ENCODE results near the gene USP37. TPM values are rescaled to one million over a fixed set of nuclear protein-coding genes. Genes with fewer than 3 reads are reported as not detected.

The USP37 gene
- total and polyA plus RNA-seq, 3 donors from 2014 or later = 26.7 to 81.4 (median 39.3) TPM

DNA sequence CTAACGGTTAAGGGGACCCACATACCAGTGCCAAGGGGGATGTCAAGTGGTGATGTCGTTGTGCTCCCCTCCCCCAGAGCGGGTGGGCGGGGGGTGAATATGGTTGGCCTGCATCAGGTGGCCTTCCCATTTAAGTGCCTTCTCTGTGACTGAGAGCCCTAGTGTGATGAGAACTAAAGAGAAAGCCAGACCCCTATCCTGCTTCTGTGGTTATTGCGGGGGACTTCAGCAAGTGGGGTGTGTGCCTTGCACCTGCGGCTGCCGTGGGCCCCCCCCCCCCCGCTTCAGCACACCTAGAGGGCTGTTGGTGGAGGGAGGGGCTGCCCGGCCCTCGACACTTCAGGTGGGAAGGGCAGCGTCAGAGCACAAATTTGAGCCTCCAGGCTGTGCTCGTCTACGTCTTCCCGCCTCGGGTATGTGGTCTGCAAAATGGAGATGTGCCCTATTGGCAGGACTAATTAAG, 162.4 kb downstream of the USP37 start:
- 2 to 7% methylated on average over 5 to 15 of the region's 15 CpGs for WGBS, 2 donors
- Histone ChIP-seq H3K9me3 (no peaks in the 10 kb centered on the region), H3K4me1 (peaks cover 37% of the 10 kb centered on the region), H3K27ac (peak overlapping the region; percentile 66 to 90), H3K27me3 (no peaks in the 10 kb centered on the region), H3K4me3 (peak overlapping the region; percentile 54 to 55), H3K36me3 (ENCODE audit: low read depth, missing control alignments) (no peaks in the 10 kb centered on the region)
- DNase-seq = no peak
- TF ChIP-seq, protein P1, sequence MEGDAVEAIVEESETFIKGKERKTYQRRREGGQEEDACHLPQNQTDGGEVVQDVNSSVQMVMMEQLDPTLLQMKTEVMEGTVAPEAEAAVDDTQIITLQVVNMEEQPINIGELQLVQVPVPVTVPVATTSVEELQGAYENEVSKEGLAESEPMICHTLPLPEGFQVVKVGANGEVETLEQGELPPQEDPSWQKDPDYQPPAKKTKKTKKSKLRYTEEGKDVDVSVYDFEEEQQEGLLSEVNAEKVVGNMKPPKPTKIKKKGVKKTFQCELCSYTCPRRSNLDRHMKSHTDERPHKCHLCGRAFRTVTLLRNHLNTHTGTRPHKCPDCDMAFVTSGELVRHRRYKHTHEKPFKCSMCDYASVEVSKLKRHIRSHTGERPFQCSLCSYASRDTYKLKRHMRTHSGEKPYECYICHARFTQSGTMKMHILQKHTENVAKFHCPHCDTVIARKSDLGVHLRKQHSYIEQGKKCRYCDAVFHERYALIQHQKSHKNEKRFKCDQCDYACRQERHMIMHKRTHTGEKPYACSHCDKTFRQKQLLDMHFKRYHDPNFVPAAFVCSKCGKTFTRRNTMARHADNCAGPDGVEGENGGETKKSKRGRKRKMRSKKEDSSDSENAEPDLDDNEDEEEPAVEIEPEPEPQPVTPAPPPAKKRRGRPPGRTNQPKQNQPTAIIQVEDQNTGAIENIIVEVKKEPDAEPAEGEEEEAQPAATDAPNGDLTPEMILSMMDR (IDR thresholded peaks at IDR 0.05) = peak in 1 of 3 experiments; percentile 17
- no peak for TF ChIP-seq POLR2A (IDR thresholded peaks at IDR 0.05)
- intact Hi-C loops (cut with DNase I; ENCODE audit: low total_unique reads) = loop anchor here (10.0 kb wide), 1 partner anchor 149 kb away; no protein-coding TSS in a partner anchor

DNA sequence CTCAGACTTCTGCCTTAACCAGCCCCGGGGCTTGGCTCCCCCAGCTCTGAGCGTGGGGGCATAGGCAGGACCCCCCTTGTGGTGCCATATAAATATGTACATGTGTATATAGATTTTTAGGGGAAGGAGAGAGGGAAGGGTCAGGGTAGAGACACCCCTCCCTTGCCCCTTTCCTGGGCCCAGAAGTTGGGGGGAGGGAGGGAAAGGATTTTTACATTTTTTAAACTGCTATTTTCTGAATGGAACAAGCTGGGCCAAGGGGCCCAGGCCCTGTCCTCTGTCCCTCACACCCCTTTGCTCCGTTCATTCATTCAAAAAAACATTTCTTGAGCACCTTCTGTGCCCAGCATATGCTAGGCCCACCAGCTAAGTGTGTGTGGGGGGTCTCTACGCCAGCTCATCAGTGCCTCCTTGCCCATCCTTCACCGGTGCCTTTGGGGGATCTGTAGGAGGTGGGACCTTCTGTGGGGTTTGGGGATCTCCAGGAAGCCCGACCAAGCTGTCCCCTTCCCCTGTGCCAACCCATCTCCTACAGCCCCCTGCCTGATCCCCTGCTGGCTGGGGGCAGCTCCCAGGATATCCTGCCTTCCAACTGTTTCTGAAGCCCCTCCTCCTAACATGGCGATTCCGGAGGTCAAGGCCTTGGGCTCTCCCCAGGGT, 162.9 kb downstream of the USP37 start:
- Histone ChIP-seq H3K36me3 (ENCODE audit: low read depth, missing control alignments) (no peaks in the 10 kb centered on the region), H3K4me3 (peak overlapping the region in 1 of 2 donors; percentile 54), H3K4me1 (peaks cover 37% of the 10 kb centered on the region), H3K27me3 (no peaks in the 10 kb centered on the region), H3K9me3 (no peaks in the 10 kb centered on the region), H3K27ac (peak overlapping the region; percentile 66 to 90)
- intact Hi-C loops (cut with DNase I; ENCODE audit: low total_unique reads) = loop anchor here (10.0 kb wide), 1 partner anchor 150 kb away; no protein-coding TSS in a partner anchor
- TF ChIP-seq POLR2A (IDR thresholded peaks at IDR 0.05) = no peak
- TF ChIP-seq, protein P1 (IDR thresholded peaks at IDR 0.05) = no peak
- WGBS, 2 donors = 34 to 45% methylated on average over 6 to 8 of the region's 8 CpGs
- DNase-seq = no peak

DNA sequence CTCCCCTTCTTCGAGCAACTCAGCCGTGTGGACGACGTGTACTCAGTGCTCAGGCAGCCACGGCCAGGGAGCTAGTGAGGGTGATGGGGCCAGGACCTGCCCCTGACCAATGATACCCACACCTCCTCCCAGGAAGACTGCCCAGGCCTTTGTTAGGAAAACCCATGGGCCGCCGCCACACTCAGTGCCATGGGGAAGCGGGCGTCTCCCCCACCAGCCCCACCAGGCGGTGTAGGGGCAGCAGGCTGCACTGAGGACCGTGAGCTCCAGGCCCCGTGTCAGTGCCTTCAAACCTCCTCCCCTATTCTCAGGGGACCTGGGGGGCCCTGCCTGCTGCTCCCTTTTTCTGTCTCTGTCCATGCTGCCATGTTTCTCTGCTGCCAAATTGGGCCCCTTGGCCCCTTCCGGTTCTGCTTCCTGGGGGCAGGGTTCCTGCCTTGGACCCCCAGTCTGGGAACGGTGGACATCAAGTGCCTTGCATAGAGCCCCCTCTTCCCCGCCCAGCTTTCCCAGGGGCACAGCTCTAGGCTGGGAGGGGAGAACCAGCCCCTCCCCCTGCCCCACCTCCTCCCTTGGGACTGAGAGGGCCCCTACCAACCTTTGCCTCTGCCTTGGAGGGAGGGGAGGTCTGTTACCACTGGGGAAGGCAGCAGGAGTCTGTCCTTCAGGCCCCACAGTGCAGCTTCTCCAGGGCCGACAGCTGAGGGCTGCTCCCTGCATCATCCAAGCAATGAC, 163.6 kb downstream of the USP37 start:
- no peak for TF ChIP-seq POLR2A (IDR thresholded peaks at IDR 0.05)
- TF ChIP-seq, protein P1 (IDR thresholded peaks at IDR 0.05) = no peak
- 61 to 65% methylated on average over 10 to 16 of the region's 16 CpGs for WGBS, 2 donors
- intact Hi-C loops (cut with DNase I; ENCODE audit: low total_unique reads) = loop anchor here (10.0 kb wide), 1 partner anchor 150 kb away; no protein-coding TSS in a partner anchor
- no peaks in the 10 kb centered on the region for H3K27me3 ChIP-seq
- no peak overlapping the region for H3K4me3 ChIP-seq
- H3K9me3 ChIP-seq = no peaks in the 10 kb centered on the region
- no peak for DNase-seq
- peaks cover 37% of the 10 kb centered on the region for H3K4me1 ChIP-seq
- H3K27ac ChIP-seq = peak overlapping the region; percentile 10 to 90
- H3K36me3 ChIP-seq (ENCODE audit: low read depth, missing control alignments) = no peaks in the 10 kb centered on the region

DNA sequence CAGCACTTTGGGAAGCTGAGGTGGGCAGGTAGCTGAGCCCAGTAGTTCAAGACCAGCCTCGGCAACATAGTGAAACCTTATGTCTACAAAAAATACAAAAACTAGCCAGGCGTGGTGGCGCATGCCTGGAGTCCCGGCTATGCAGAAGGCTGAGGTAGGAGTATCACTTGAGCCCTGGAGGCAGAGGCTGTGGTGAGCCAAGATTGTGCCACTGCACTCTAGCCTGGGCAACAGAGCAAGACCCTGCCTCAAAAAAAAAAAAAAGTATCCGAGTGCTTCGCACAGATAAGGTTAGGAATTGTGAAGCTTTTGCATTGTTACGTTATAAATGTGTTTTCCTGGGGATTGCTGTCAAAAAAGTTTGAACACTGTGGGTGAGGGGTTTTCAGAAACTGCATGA, 164.3 kb downstream of the USP37 start:
- DNase-seq = no peak
- Histone ChIP-seq H3K27ac (no peak overlapping the region), H3K36me3 (ENCODE audit: low read depth, missing control alignments) (no peaks in the 10 kb centered on the region), H3K4me3 (no peak overlapping the region), H3K27me3 (no peaks in the 10 kb centered on the region), H3K9me3 (no peaks in the 10 kb centered on the region), H3K4me1 (peaks cover 37% of the 10 kb centered on the region)
- intact Hi-C loops (cut with DNase I; ENCODE audit: low total_unique reads) = loop anchor here (10.0 kb wide), 1 partner anchor 151 kb away; no protein-coding TSS in a partner anchor
- 72 to 81% methylated on average over 7 of the region's 7 CpGs for WGBS, 2 donors
- TF ChIP-seq, protein P1 (IDR thresholded peaks at IDR 0.05) = no peak
- TF ChIP-seq POLR2A (IDR thresholded peaks at IDR 0.05) = no peak
